Immature natural killer cell (primary cell): ENCODE results near the gene MKRN2. TPM values are rescaled to one million over a fixed set of nuclear protein-coding genes. Genes with fewer than 3 reads are reported as not detected.
A peak's percentile ranks its signal among the peaks of the same experiment; 100 is the strongest.
"Not testable (repeated sequence)": the region's sequence is repeated elsewhere in the genome, so short reads cannot be mapped to it uniquely, and the experiment has no call there.

Source experiments
- DNase-seq, 3 donors: peaks; one replicate each; pipeline ENCODE4 v3.0.0; 2022; ENCODE audit warnings: mixed read lengths in 1 of 3
- H3K27ac Mint-ChIP-seq, 6 donors: one replicate each; pipeline ENCODE4 v1.8.0; 2020; ENCODE audit warnings: mixed read lengths in 6 of 6, mild to moderate bottlenecking in 5 of 6, inconsistent platforms in 4 of 6, moderate library complexity in 3 of 6
- H3K27me3 Mint-ChIP-seq, 3 donors: one replicate each; pipeline ENCODE4 v1.8.0; 2020 to 2021; ENCODE audit warnings: low read depth in 3 of 3, mild to moderate bottlenecking in 3 of 3, mixed read lengths in 3 of 3, moderate library complexity in 3 of 3, inconsistent platforms in 1 of 3
- H3K36me3 Mint-ChIP-seq, 3 donors: one replicate each; pipeline ENCODE4 v1.8.0; 2020; ENCODE audit warnings: mixed read lengths in 3 of 3, inconsistent platforms in 2 of 3, mild to moderate bottlenecking in 2 of 3
- H3K4me1 Mint-ChIP-seq, 2 donors: one replicate each; pipeline ENCODE4 v1.8.0; 2020; ENCODE audit warnings: inconsistent platforms in 2 of 2, mild to moderate bottlenecking in 2 of 2, mixed read lengths in 2 of 2, moderate library complexity in 1 of 2
- H3K4me3 Mint-ChIP-seq, 5 donors: one replicate each; pipeline ENCODE4 v1.8.0; 2020; ENCODE audit warnings: mild to moderate bottlenecking in 5 of 5, mixed read lengths in 5 of 5, inconsistent platforms in 3 of 5, moderate library complexity in 3 of 5
- H3K9me3 Mint-ChIP-seq, 6 donors: one replicate each; pipeline ENCODE4 v1.8.0; 2020; ENCODE audit warnings: mild to moderate bottlenecking in 6 of 6, mixed read lengths in 6 of 6, inconsistent platforms in 4 of 6, moderate library complexity in 3 of 6
- polyA plus RNA-seq, 3 donors: library from polyadenylated mRNA; unstranded; fragments of 300-500 nt; fragmentation: Illumina TruSeq; gene quantifications; one replicate each; pipeline ENCODE4 v1.2.3, GENCODE V29; 2021

The MKRN2 gene
- polyA plus RNA-seq, 3 donors from 2014 or later = 48.6 to 58.1 (median 50.8) TPM

- peak overlapping the region in 1 of 6 donors; percentile 33 for H3K27ac Mint-ChIP-seq
- DNase-seq, H3K4me3 Mint-ChIP-seq, H3K9me3 Mint-ChIP-seq, H3K27me3 Mint-ChIP-seq, H3K36me3 Mint-ChIP-seq: not testable (repeated sequence)
- peaks cover 47 to 70% of the 10 kb centered on the region in 2 donors for H3K4me1 Mint-ChIP-seq
Observed at GRCh38 chr3:12630843-12631242, 74.0 kb downstream of the MKRN2 start.

- Mint-ChIP-seq H3K27ac (peak overlapping the region in 3 of 6 donors; percentile 11 to 23 (median 16)), H3K4me1 (peaks cover 43 to 69% of the 10 kb centered on the region in 2 donors), H3K27me3 (no peaks in the 10 kb centered on the region), H3K9me3 (no peaks in the 10 kb centered on the region), H3K4me3 (no peak overlapping the region), H3K36me3 (no peaks in the 10 kb centered on the region)
- no peak for DNase-seq
Observed at GRCh38 chr3:12632523-12632922, 75.6 kb downstream of the MKRN2 start.

GRCh38 chr3:12633108-12633507, 76.2 kb downstream of the MKRN2 start:
- Mint-ChIP-seq H3K4me3 (no peak overlapping the region), H3K27me3 (no peaks in the 10 kb centered on the region), H3K4me1 (peaks cover 43 to 71% of the 10 kb centered on the region in 2 donors), H3K27ac (no peak overlapping the region), H3K36me3 (no peaks in the 10 kb centered on the region), H3K9me3 (no peaks in the 10 kb centered on the region)
- no peak for DNase-seq

Other genes starting within 250 kb of the MKRN2 start
- 10 to 100 TPM in 1 of 3 donors, 1 to 10 TPM in 2; 3.0 to 13.8 (median 9.0) TPM for gene TSEN2, start 72.6 kb upstream of the MKRN2 start, polyA plus RNA-seq
- not detected for gene MKRN2OS, start 11.6 kb upstream of the MKRN2 start, polyA plus RNA-seq
- gene RAF1, start 107.0 kb downstream of the MKRN2 start, polyA plus RNA-seq = 10 to 100 TPM; 44.3 to 87.2 (median 81.7) TPM
- gene TMEM40, start 202.2 kb downstream of the MKRN2 start, polyA plus RNA-seq = 1 to 10 TPM in 2 of 3 donors, not detected in 1; 3.3 to 7.0 TPM
- 1 to 10 TPM in 1 of 3 donors, under 1 TPM in 1, not detected in 1; 0.32 to 1.3 TPM for gene CAND2, start 239.6 kb downstream of the MKRN2 start, polyA plus RNA-seq